Liver (tissue), 3 donors: ENCODE data around the gene SLX4IP.

Experiments used
- ATF3 ChIP-seq: IDR thresholded peaks from 2 replicates; pipeline ENCODE4 v1.6.1; 2016; ENCODE audit warnings: antibody characterized with exemption
- EGR1 ChIP-seq, 2 donors: IDR thresholded peaks; 2 replicates each; pipeline ENCODE4 v1.6.1; 2016 to 2018; ENCODE audit warnings: antibody characterized with exemption in 2 of 2, low read depth in 2 of 2
- FOXA1 ChIP-seq: IDR thresholded peaks from 2 replicates; pipeline ENCODE4 v1.6.1; 2016; ENCODE audit warnings: antibody characterized with exemption
- GABPA ChIP-seq, 2 donors: IDR thresholded peaks in 1 of 2; conservative IDR thresholded peaks in 1 of 2; 2 replicates each; pipeline ENCODE4 v1.6.1; 2016; ENCODE audit warnings: antibody characterized with exemption in 2 of 2, mild to moderate bottlenecking in 1 of 2, moderate library complexity in 1 of 2
- HNF4A ChIP-seq, 2 donors: conservative IDR thresholded peaks; 2 replicates each; pipeline ENCODE4 v1.6.1; 2016; ENCODE audit warnings: antibody characterized with exemption in 2 of 2, mild to moderate bottlenecking in 2 of 2
- JUND ChIP-seq, 2 donors: IDR thresholded peaks; 2 replicates each; pipeline ENCODE4 v1.6.1; 2016; ENCODE audit warnings: antibody characterized with exemption in 2 of 2
- NR2F2 ChIP-seq: IDR thresholded peaks from 2 replicates; pipeline ENCODE4 v1.6.1; 2016; ENCODE audit warnings: antibody characterized with exemption
- RAD21 ChIP-seq, 2 donors: IDR thresholded peaks; 2 replicates each; pipeline ENCODE4 v1.6.1; 2016; ENCODE audit warnings: antibody characterized with exemption in 2 of 2, mild to moderate bottlenecking in 2 of 2
- SP1 ChIP-seq: IDR thresholded peaks from 2 replicates; pipeline ENCODE4 v1.6.1; 2018; ENCODE audit warnings: antibody characterized with exemption, mild to moderate bottlenecking
- TAF1 ChIP-seq: conservative IDR thresholded peaks from 2 replicates; pipeline ENCODE4 v1.6.1; 2016; ENCODE audit warnings: antibody characterized with exemption, mild to moderate bottlenecking
- YY1 ChIP-seq: IDR thresholded peaks from 2 replicates; pipeline ENCODE4 v1.6.1; 2016; ENCODE audit warnings: antibody characterized with exemption, mild to moderate bottlenecking
- TF ChIP-seq, protein P1 (sequence below): fragments of 150-350 bp; IDR thresholded peaks from 2 replicates; pipeline ENCODE4 v1.5.1; 2017; ENCODE audit warnings: improper control_type of control experiment, low read depth, low read length; ENCODE audit not compliant: missing input control
- TF ChIP-seq, protein P2 (sequence below): IDR thresholded peaks from 2 replicates; pipeline ENCODE4 v1.6.1; 2016; ENCODE audit warnings: antibody characterized with exemption, mild to moderate bottlenecking
- TF ChIP-seq, protein P3 (sequence below): IDR thresholded peaks from 2 replicates; pipeline ENCODE4 v1.6.1; 2016; ENCODE audit warnings: antibody characterized with exemption
- donor health status: healthy.
- donor health status: healthy.

- TF ChIP-seq EGR1 (IDR thresholded peaks at IDR 0.05; ENCODE audit: low read depth in 2 of 2) = no peak
- TF ChIP-seq, protein P1, sequence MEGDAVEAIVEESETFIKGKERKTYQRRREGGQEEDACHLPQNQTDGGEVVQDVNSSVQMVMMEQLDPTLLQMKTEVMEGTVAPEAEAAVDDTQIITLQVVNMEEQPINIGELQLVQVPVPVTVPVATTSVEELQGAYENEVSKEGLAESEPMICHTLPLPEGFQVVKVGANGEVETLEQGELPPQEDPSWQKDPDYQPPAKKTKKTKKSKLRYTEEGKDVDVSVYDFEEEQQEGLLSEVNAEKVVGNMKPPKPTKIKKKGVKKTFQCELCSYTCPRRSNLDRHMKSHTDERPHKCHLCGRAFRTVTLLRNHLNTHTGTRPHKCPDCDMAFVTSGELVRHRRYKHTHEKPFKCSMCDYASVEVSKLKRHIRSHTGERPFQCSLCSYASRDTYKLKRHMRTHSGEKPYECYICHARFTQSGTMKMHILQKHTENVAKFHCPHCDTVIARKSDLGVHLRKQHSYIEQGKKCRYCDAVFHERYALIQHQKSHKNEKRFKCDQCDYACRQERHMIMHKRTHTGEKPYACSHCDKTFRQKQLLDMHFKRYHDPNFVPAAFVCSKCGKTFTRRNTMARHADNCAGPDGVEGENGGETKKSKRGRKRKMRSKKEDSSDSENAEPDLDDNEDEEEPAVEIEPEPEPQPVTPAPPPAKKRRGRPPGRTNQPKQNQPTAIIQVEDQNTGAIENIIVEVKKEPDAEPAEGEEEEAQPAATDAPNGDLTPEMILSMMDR = no peak
- no peak for TF ChIP-seq TAF1
- TF ChIP-seq FOXA1 = no peak
- TF ChIP-seq RAD21 (IDR thresholded peaks at IDR 0.05) = no peak
- TF ChIP-seq, protein P2, sequence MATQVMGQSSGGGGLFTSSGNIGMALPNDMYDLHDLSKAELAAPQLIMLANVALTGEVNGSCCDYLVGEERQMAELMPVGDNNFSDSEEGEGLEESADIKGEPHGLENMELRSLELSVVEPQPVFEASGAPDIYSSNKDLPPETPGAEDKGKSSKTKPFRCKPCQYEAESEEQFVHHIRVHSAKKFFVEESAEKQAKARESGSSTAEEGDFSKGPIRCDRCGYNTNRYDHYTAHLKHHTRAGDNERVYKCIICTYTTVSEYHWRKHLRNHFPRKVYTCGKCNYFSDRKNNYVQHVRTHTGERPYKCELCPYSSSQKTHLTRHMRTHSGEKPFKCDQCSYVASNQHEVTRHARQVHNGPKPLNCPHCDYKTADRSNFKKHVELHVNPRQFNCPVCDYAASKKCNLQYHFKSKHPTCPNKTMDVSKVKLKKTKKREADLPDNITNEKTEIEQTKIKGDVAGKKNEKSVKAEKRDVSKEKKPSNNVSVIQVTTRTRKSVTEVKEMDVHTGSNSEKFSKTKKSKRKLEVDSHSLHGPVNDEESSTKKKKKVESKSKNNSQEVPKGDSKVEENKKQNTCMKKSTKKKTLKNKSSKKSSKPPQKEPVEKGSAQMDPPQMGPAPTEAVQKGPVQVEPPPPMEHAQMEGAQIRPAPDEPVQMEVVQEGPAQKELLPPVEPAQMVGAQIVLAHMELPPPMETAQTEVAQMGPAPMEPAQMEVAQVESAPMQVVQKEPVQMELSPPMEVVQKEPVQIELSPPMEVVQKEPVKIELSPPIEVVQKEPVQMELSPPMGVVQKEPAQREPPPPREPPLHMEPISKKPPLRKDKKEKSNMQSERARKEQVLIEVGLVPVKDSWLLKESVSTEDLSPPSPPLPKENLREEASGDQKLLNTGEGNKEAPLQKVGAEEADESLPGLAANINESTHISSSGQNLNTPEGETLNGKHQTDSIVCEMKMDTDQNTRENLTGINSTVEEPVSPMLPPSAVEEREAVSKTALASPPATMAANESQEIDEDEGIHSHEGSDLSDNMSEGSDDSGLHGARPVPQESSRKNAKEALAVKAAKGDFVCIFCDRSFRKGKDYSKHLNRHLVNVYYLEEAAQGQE = no peak
- no peak for TF ChIP-seq GABPA (IDR thresholded peaks at IDR 0.05 in 1 of 2, conservative IDR thresholded peaks at IDR 0.05 in 1 of 2)
- TF ChIP-seq HNF4A (conservative IDR thresholded peaks at IDR 0.05) = no peak
- TF ChIP-seq, protein P3, sequence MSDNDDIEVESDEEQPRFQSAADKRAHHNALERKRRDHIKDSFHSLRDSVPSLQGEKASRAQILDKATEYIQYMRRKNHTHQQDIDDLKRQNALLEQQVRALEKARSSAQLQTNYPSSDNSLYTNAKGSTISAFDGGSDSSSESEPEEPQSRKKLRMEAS = no peak
- TF ChIP-seq ATF3 = no peak
- TF ChIP-seq JUND (IDR thresholded peaks at IDR 0.05) = no peak
- TF ChIP-seq SP1 = no peak
- no peak for TF ChIP-seq YY1
- no peak for TF ChIP-seq NR2F2
These were observed 52.3 kb downstream of the SLX4IP start for GRCh38 chr20:10487142-10488136.
